Hepatocyte (in vitro differentiated cells): Measurements from ENCODE around the gene CCDC192.

ENCODE experiments used
- CTCF ChIP-seq: fragments of 200-600 bp; sonication (generic); IDR thresholded peaks from 2 replicates; pipeline ENCODE4 v1.5.1; 2016; ENCODE audit warnings: antibody characterized with exemption, mild to moderate bottlenecking; ENCODE audit not compliant: poor library complexity
- EZH2 ChIP-seq: fragments of 200-600 bp; sonication (generic); IDR thresholded peaks from 2 replicates; pipeline ENCODE4 v1.6.1; 2016; ENCODE audit warnings: antibody characterized with exemption, mild to moderate bottlenecking, borderline replicate concordance
- EZH2phosphoT487 ChIP-seq: fragments of 200-600 bp; sonication (generic); IDR thresholded peaks from one replicate; pipeline ENCODE4 v1.6.1; 2018; ENCODE audit warnings: antibody characterized with exemption, mild to moderate bottlenecking, low read depth, moderate library complexity; ENCODE audit not compliant: unreplicated experiment, severe bottlenecking

GRCh38 chr5:127865273-127865672 is 162.1 kb downstream of the CCDC192 start:
- TF ChIP-seq EZH2 (no peak), CTCF (peak; percentile 10), EZH2phosphoT487 (no peak)
